ENCODE measurements around the gene DENND1C. TPM values are rescaled to one million over a fixed set of nuclear protein-coding genes. Genes with fewer than 3 reads are reported as not detected.

Gene DENND1C
- total RNA-seq, 1 experiment from 2014 or later = 3.5 TPM

GRCh38 chr19:6503407-6504201 lies 22.0 kb upstream of the DENND1C start:
- intact Hi-C loops (cut with micrococcal nuclease; ENCODE audit: unreplicated experiment) = no loop called here
- CTCF ChIA-PET = interaction anchor here (1.0 kb wide), 1 partner anchor 9 kb away, joined by 4 read pairs; no protein-coding TSS in a partner anchor
- POLR2A ChIA-PET = interaction anchor here (0.5 kb wide), 1 partner anchor 48 kb away, joined by 5 read pairs; no protein-coding TSS in a partner anchor

GRCh38 chr19:6501740-6502648 lies 20.4 kb upstream of the DENND1C start, which contains the start of gene TUBB4A:
TSS of gene TUBB4A (minus strand) at chr19:6502309. CDS start at chr19:6502212, 97 bp downstream.
- no peaks in the 10 kb centered on the region for H3K9me3 Mint-ChIP-seq (ENCODE audit: unreplicated experiment)

More at GRCh38 chr19:6503407-6504201, 22.0 kb upstream of the DENND1C start:
- Histone ChIP-seq H3K9me3 (no peaks in the 10 kb centered on the region), H3K4me3 (ENCODE audit: low read depth, low read length) (no peak overlapping the region), H3K36me3 (ENCODE audit: control insufficient read depth, insufficient read depth, low read length) (no peaks in the 10 kb centered on the region), H3K4me1 (peaks cover 8% of the 10 kb centered on the region), H3K27me3 (replicated peaks; ENCODE audit: control insufficient read depth, insufficient read depth, low read length) (no peaks in the 10 kb centered on the region)
- no peaks in the 10 kb centered on the region for H3K36me3 Mint-ChIP-seq (ENCODE audit: insufficient read depth, unreplicated experiment)
- no peak for DNase-seq
- no TSS peak for BruUV-seq (replicated peaks)
- no peak overlapping the region for H3K27ac Mint-ChIP-seq (ENCODE audit: unreplicated experiment)
- no peaks in the 10 kb centered on the region for H3K27me3 Mint-ChIP-seq (ENCODE audit: insufficient read depth, unreplicated experiment)
- H3K9me3 Mint-ChIP-seq (ENCODE audit: unreplicated experiment) = no peaks in the 10 kb centered on the region
- TF ChIP-seq CTCF (IDR thresholded peaks at IDR 0.05; ENCODE audit: insufficient read depth in 1 of 2, low read depth in 1 of 2, low read length in 1 of 2, severe bottlenecking in 1 of 2, unreplicated experiment in 1 of 2) = no peak
- H3K4me3 Mint-ChIP-seq (ENCODE audit: unreplicated experiment) = no peak overlapping the region
- no peaks in the 10 kb centered on the region for H3K4me1 Mint-ChIP-seq (ENCODE audit: low read depth, unreplicated experiment)

More at GRCh38 chr19:6501740-6502648, 20.4 kb upstream of the DENND1C start, which contains the start of gene TUBB4A:
- Histone ChIP-seq H3K4me1 (peaks cover 8% of the 10 kb centered on the region), H3K27me3 (replicated peaks; ENCODE audit: control insufficient read depth, insufficient read depth, low read length) (no peaks in the 10 kb centered on the region), H3K4me3 (ENCODE audit: low read depth, low read length) (peak within 1 kb of the TSS; percentile 51), H3K36me3 (ENCODE audit: control insufficient read depth, insufficient read depth, low read length) (no peaks in the 10 kb centered on the region), H3K9me3 (no peaks in the 10 kb centered on the region)
- H3K27ac Mint-ChIP-seq (ENCODE audit: unreplicated experiment) = no peak within 1 kb of the TSS
- BruUV-seq (replicated peaks) = no TSS peak
- POLR2A ChIA-PET = no interaction called here
- CTCF ChIA-PET = no interaction called here
- intact Hi-C loops (cut with micrococcal nuclease; ENCODE audit: unreplicated experiment) = no loop called here
- H3K27me3 Mint-ChIP-seq (ENCODE audit: insufficient read depth, unreplicated experiment) = no peaks in the 10 kb centered on the region
- H3K4me3 Mint-ChIP-seq (ENCODE audit: unreplicated experiment) = peak within 1 kb of the TSS; percentile 68
- no peak for TF ChIP-seq CTCF (IDR thresholded peaks at IDR 0.05; ENCODE audit: insufficient read depth in 1 of 2, low read depth in 1 of 2, low read length in 1 of 2, severe bottlenecking in 1 of 2, unreplicated experiment in 1 of 2)
- peak in 1 of 2 experiments; percentile 38 for DNase-seq
- H3K36me3 Mint-ChIP-seq (ENCODE audit: insufficient read depth, unreplicated experiment) = no peaks in the 10 kb centered on the region
- no peaks in the 10 kb centered on the region for H3K4me1 Mint-ChIP-seq (ENCODE audit: low read depth, unreplicated experiment)

Measured in Caco-2 (cell line).